Subcutaneous adipose tissue (tissue), 4 donors: Measurements from ENCODE around the gene KIF26A. TPM values are rescaled to one million over a fixed set of nuclear protein-coding genes. Genes with fewer than 3 reads are reported as not detected.

Source experiments
- CTCF ChIP-seq: fragments of 450-650 bp; IDR thresholded peaks from one replicate; pipeline ENCODE4 v1.5.1; 2016; ENCODE audit warnings: low read depth, mild to moderate bottlenecking, control low read depth, antibody characterized with exemption, moderate library complexity
- total RNA-seq, 4 donors: library from RNA; depleted of rRNA; stranded (reverse); fragments of >200 nt; gene quantifications; one replicate each; pipeline ENCODE4 v1.1.0, GENCODE V29; 2016

KIF26A gene
- total RNA-seq, 4 donors from 2014 or later: 0.51 to 9.8 (median 0.88) TPM

GRCh38 chr14:104150136-104151025, 12.0 kb downstream of the KIF26A start:
- no peak for TF ChIP-seq CTCF

- no peak for TF ChIP-seq CTCF
Observed at GRCh38 chr14:104151026-104151381, 12.6 kb downstream of the KIF26A start.

GRCh38 chr14:104151566-104152245, 13.3 kb downstream of the KIF26A start:
- TF ChIP-seq CTCF: no peak

- no peak for TF ChIP-seq CTCF
Observed at GRCh38 chr14:104152246-104152575, 13.8 kb downstream of the KIF26A start.

GRCh38 chr14:104152686-104153393, 14.5 kb downstream of the KIF26A start:
- TF ChIP-seq CTCF: no peak

GRCh38 chr14:104154246-104154645, 15.9 kb downstream of the KIF26A start:
- no peak for TF ChIP-seq CTCF

GRCh38 chr14:104155513-104155912, 17.1 kb downstream of the KIF26A start:
- TF ChIP-seq CTCF: no peak
